ENCODE measurements around the gene SLC25A21.

Gene SLC25A21

GRCh38 chr14:36649872-36650650 lies 522.3 kb downstream of the SLC25A21 start:
- no peak for DNase-seq (ENCODE audit: low read depth in 3 of 3)

- no peak for DNase-seq (ENCODE audit: low read depth in 3 of 3)
Observed at GRCh38 chr14:36647824-36648753, 524.3 kb downstream of the SLC25A21 start.

GRCh38 chr14:36647417-36647823 lies 525.0 kb downstream of the SLC25A21 start:
- no peak for DNase-seq (ENCODE audit: low read depth in 3 of 3)

- DNase-seq (ENCODE audit: low read depth in 3 of 3) = no peak
Observed at GRCh38 chr14:36646664-36647416, 525.6 kb downstream of the SLC25A21 start.

- no peak for DNase-seq (ENCODE audit: low read depth in 3 of 3)
Observed at GRCh38 chr14:36633580-36633979, 538.8 kb downstream of the SLC25A21 start.

Data from stimulated activated CD4-positive, alpha-beta T cell treated with anti-CD3 and anti-CD28 coated beads, TNF-alpha, amount 100 ng/mL, for 4 hours (primary cell).